Sigmoid colon (tissue), 4 donors: ENCODE data around the gene OR2T11.

ENCODE experiments used
- CTCF ChIP-seq, 4 experiments: fragments of 450-650 bp in 3 of 4; fragments of 200-600 bp in 1 of 4; IDR thresholded peaks; one replicate each; pipeline ENCODE4 v1.5.1; 2016 to 2019; ENCODE audit warnings: antibody characterized with exemption in 4 of 4, mild to moderate bottlenecking in 3 of 4, moderate library complexity in 2 of 4
- EP300 ChIP-seq, 4 donors: sonication (generic); formaldehyde crosslinking; IDR thresholded peaks; one replicate each; pipeline ENCODE4 v1.6.1; 2017; ENCODE audit warnings: antibody characterized with exemption in 4 of 4
- POLR2A ChIP-seq, 2 donors: fragments of 450-650 bp; IDR thresholded peaks; one replicate each; pipeline ENCODE4 v1.6.1; 2016; ENCODE audit warnings: antibody characterized with exemption in 2 of 2, mild to moderate bottlenecking in 2 of 2, moderate library complexity in 2 of 2
- POLR2AphosphoS5 ChIP-seq, 4 donors: sonication (generic); formaldehyde crosslinking; IDR thresholded peaks; one replicate each; pipeline ENCODE4 v1.6.1; 2017; ENCODE audit warnings: antibody characterized with exemption in 4 of 4

GRCh38 chr1:248621770-248622169 is 13.1 kb downstream of the OR2T11 start:
- TF ChIP-seq POLR2A (IDR thresholded peaks at IDR 0.05) (no peak), CTCF (IDR thresholded peaks at IDR 0.05) (no peak), EP300 (IDR thresholded peaks at IDR 0.05) (no peak), POLR2AphosphoS5 (IDR thresholded peaks at IDR 0.05) (no peak)
